Measurements from ENCODE around the gene PTPRE. TPM values are rescaled to one million over a fixed set of nuclear protein-coding genes. Genes with fewer than 3 reads are reported as not detected.
"Not testable (repeated sequence)": the region's sequence is repeated elsewhere in the genome, so short reads cannot be mapped to it uniquely, and the experiment has no call there.

PTPRE gene
- total and polyA plus RNA-seq, 4 experiments from 2014 or later = 6.5 to 27.6 (median 18.9) TPM

DNA sequence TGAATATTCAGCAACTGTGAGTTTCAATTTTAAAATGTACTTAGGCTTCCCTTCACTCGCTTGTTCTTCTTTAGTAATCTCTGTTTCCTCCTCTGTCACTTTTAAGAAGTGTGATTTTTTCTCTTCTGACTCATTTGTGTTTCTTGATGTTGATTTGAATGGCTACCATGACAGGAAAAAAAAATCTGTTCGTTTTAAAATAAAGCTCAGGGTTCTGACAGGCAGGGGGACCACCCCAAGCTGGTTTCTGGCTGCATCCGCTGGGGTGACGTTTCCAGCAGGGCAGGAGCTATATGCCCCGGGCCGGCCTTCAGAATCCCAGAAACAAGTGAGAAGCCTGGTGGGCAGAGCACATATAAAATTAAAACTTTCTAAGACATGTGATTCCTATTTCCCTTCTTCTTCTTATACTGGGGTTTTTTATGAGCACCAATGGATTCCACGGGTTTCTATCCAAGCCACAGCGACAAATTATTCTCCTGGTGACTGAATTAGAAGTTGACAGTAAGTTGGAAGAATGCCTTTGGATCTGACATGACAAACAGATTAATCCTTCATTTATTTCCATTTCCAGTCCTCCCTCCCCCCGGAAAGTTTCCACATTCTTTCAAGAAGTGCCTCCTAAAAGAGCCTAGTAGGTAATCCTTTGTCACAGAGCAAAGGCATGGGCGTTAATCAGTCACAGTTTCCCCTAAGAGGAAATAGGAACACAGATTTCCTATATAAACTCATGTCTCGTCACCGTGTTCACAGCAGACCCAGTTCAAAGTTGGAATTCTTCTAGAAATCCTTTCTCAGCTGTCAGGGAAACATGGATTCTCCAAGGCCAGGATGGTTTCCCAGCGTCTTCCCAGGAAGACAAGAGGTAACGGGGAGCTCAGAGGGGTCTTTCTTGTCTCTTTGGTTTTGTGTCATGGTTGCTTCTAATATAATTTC, 79.9 kb downstream of the PTPRE start:
- CTCF ChIA-PET (ENCODE audit: partially characterized antibody) = interaction anchor here (0.5 to 1.5 kb wide), 2 partner anchors 25 to 28 kb away, joined by 3 to 4 read pairs; no protein-coding TSS in a partner anchor
- no peaks in the 10 kb centered on the region for H3K36me3 Mint-ChIP-seq

DNA sequence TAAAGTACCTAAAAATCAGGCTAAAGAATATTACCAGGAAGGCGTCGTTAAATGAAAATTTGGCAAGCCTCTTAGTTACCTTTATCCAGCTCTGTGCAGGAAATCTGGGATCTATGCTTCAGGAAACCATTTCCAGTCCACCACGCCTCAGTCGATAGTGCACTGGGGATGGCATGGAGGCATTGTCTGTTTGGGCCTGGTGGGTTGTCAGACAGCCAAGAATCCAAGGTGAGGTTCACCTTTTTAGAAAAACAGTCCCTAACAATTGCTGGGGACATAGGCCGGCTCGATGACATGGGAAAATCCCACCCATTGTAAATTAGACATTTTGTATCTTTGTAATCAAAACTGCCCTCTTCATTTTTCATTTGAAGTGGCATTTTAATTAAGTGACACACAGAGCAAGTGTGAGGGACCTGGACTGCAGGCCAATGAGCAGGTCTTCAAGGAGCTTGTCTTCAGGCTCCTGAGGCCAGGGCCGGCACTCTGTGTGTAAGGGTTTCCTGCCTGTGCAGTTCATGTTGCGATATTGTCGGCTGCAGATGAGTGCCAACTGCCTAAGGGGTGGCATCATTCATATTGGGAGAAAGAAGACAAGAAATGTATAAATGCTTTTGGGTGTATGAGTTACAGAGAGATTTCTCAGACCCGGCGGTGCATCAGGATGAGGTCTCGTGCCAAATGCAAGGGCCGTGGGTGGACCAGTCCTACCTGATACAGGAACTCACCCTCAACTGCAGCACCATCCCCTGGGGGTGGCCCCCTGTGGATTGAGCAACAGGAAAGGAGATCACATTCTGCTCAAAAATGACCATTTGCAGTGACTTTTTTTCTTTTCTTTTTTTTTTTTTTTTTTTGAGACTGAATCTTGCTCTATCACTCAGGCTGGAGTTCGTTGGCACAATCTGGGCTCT, 80.8 kb downstream of the PTPRE start:
- CTCF ChIA-PET (ENCODE audit: partially characterized antibody) = interaction anchor here (0.7 to 1.5 kb wide), 2 partner anchors 12 to 24 kb away, joined by 3 to 4 read pairs; no protein-coding TSS in a partner anchor
- H3K4me3 Mint-ChIP-seq = no peak overlapping the region
- intact Hi-C loops (cut with micrococcal nuclease) = no loop called here
- Histone ChIP-seq H3K4me3 (ENCODE audit: low read length in 2 of 2) (no peak overlapping the region), H3K27me3 (ENCODE audit: insufficient read depth, low read length) (no peaks in the 10 kb centered on the region), H3K27ac (ENCODE audit: low read depth, low read length) (no peak overlapping the region), H3K4me1 (ENCODE audit: insufficient read depth, low read length) (peaks cover 20% of the 10 kb centered on the region), H3K36me3 (ENCODE audit: insufficient read depth, low read length) (no peaks in the 10 kb centered on the region), H3K9me3 (ENCODE audit: control insufficient read depth in 1 of 2, low read length in 2 of 2) (no peaks in the 10 kb centered on the region)
- no peaks in the 10 kb centered on the region for H3K9me3 Mint-ChIP-seq
- no peaks in the 10 kb centered on the region for H3K36me3 Mint-ChIP-seq
- no peaks in the 10 kb centered on the region for H3K27me3 Mint-ChIP-seq
- H3K4me1 Mint-ChIP-seq = peaks cover 9 to 35% (median 21%) of the 10 kb centered on the region in 4 donors
- no peak overlapping the region for H3K27ac Mint-ChIP-seq
- POLR2A ChIA-PET (ENCODE audit: partially characterized antibody) = no interaction called here
- no peak for DNase-seq

More for the DNA sequence above, 79.9 kb downstream of the PTPRE start:
- Histone ChIP-seq H3K4me3 (ENCODE audit: low read length in 2 of 2) (no peak overlapping the region), H3K36me3 (ENCODE audit: insufficient read depth, low read length) (no peaks in the 10 kb centered on the region), H3K27ac (ENCODE audit: low read depth, low read length) (no peak overlapping the region), H3K9me3 (ENCODE audit: control insufficient read depth in 1 of 2, low read length in 2 of 2) (no peaks in the 10 kb centered on the region), H3K27me3 (ENCODE audit: insufficient read depth, low read length) (no peaks in the 10 kb centered on the region), H3K4me1 (ENCODE audit: insufficient read depth, low read length) (peaks cover 19% of the 10 kb centered on the region)
- H3K4me3 Mint-ChIP-seq = peak overlapping the region in 1 of 8 donors; percentile 41
- H3K27me3 Mint-ChIP-seq = no peaks in the 10 kb centered on the region
- DNase-seq = no peak
- peaks cover 9 to 33% (median 19%) of the 10 kb centered on the region in 4 donors for H3K4me1 Mint-ChIP-seq
- H3K9me3 Mint-ChIP-seq = peaks cover 0 to 2% (median 0%) of the 10 kb centered on the region in 8 donors
- POLR2A ChIA-PET (ENCODE audit: partially characterized antibody) = no interaction called here
- no peak overlapping the region for H3K27ac Mint-ChIP-seq
- intact Hi-C loops (cut with micrococcal nuclease) = no loop called here

- no peak for DNase-seq
- Mint-ChIP-seq H3K4me1 (peaks cover 9 to 26% (median 15%) of the 10 kb centered on the region in 4 donors), H3K36me3 (no peaks in the 10 kb centered on the region), H3K27ac (peak overlapping the region in 2 of 7 donors; percentile 10 to 53), H3K4me3 (peak overlapping the region in 4 of 8 donors; percentile 2 to 76 (median 52)), H3K9me3 (no peaks in the 10 kb centered on the region), H3K27me3 (no peaks in the 10 kb centered on the region)
- ChIA-PET POLR2A (ENCODE audit: partially characterized antibody) (no interaction called here), CTCF (ENCODE audit: partially characterized antibody) (interaction anchor here (0.7 to 1.5 kb wide), 3 partner anchors 11 to 22 kb away, joined by 3 to 4 read pairs (median 4); no protein-coding TSS in a partner anchor)
- intact Hi-C loops (cut with micrococcal nuclease) = loop anchor here (2.0 kb wide), 1 partner anchor 21 kb away; no protein-coding TSS in a partner anchor
- H3K9me3 ChIP-seq (ENCODE audit: control insufficient read depth in 1 of 2, low read length in 2 of 2) = no peaks in the 10 kb centered on the region
- H3K4me3 ChIP-seq (ENCODE audit: low read length in 2 of 2) = no peak overlapping the region
- H3K27me3 ChIP-seq (ENCODE audit: insufficient read depth, low read length) = no peaks in the 10 kb centered on the region
- no peak overlapping the region for H3K27ac ChIP-seq (ENCODE audit: low read depth, low read length)
- peaks cover 20% of the 10 kb centered on the region for H3K4me1 ChIP-seq (ENCODE audit: insufficient read depth, low read length)
- no peaks in the 10 kb centered on the region for H3K36me3 ChIP-seq (ENCODE audit: insufficient read depth, low read length)
Measured at GRCh38 chr10:127989481-127990012, 82.6 kb downstream of the PTPRE start.

DNA sequence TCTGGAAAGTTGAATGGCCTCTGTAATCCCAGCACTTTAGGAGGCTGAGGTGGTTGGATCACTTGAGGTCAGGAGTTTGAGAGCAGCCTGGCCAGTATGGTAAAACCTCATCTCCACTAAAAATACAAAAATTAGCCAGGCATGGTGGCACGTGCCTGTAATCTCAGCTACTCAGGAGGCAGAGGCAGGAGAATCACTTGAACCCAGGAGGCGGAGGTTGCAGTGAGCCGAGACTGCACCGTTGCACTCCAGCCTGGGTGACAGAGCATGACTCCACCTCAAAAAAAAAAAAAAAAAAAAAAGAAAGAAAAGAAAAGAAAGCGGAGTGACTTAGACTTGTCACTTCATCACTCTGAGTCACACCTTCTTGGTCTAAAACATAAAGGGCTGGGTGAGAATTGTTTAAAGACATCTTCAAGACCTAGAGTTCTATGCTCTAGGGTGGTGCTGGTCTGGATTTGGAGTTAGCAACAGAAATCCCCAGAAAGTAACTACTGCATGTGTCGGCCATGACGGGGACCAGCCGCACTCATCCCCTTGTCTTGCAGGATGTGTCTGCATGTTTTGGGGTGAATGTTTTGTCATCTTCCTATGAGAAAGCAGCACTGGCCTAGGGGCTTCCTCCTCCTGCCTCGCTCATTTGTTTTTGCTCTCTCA, 83.4 kb downstream of the PTPRE start:
- H3K36me3 Mint-ChIP-seq; H3K27me3 ChIP-seq (ENCODE audit: insufficient read depth, low read length); H3K9me3 ChIP-seq (ENCODE audit: control insufficient read depth in 1 of 2, low read length in 2 of 2); H3K27me3 Mint-ChIP-seq; POLR2A ChIA-PET (ENCODE audit: partially characterized antibody); H3K27ac ChIP-seq (ENCODE audit: low read depth, low read length); H3K36me3 ChIP-seq (ENCODE audit: insufficient read depth, low read length); H3K4me3 ChIP-seq (ENCODE audit: low read length in 2 of 2); H3K9me3 Mint-ChIP-seq: not testable (repeated sequence)
- intact Hi-C loops (cut with micrococcal nuclease) = loop anchor here (2.0 kb wide), 1 partner anchor 21 kb away; no protein-coding TSS in a partner anchor
- peak overlapping the region in 5 of 7 donors; percentile 6 to 86 (median 73) for H3K27ac Mint-ChIP-seq
- peak overlapping the region; percentile 63 to 89 (median 80) for H3K4me3 Mint-ChIP-seq
- H3K4me1 Mint-ChIP-seq = peaks cover 9 to 24% (median 14%) of the 10 kb centered on the region in 4 donors
- H3K4me1 ChIP-seq (ENCODE audit: insufficient read depth, low read length) = peaks cover 20% of the 10 kb centered on the region
- CTCF ChIA-PET (ENCODE audit: partially characterized antibody) = interaction anchor here (0.7 to 1.4 kb wide), 3 partner anchors 22 to 221 kb away, joined by 3 to 4 read pairs (median 3); partner anchors contain the start of gene PTPRE
- peak in 1 of 5 donors; percentile 10 for DNase-seq

- peak; percentile 32 to 68 (median 41) for DNase-seq
- peak overlapping the region; percentile 3 for H3K27ac ChIP-seq (ENCODE audit: low read depth, low read length)
Measured at GRCh38 chr10:127990846-127991542, 84.1 kb downstream of the PTPRE start.

More at GRCh38 chr10:127990846-127991542, 84.1 kb downstream of the PTPRE start:
- Mint-ChIP-seq H3K36me3 (no peaks in the 10 kb centered on the region), H3K9me3 (no peaks in the 10 kb centered on the region), H3K27ac (peak overlapping the region; percentile 6 to 86 (median 61)), H3K27me3 (peaks cover 0 to 2% of the 10 kb centered on the region in 2 donors), H3K4me1 (peaks cover 9 to 24% (median 14%) of the 10 kb centered on the region in 4 donors), H3K4me3 (peak overlapping the region; percentile 68 to 89 (median 82))
- Histone ChIP-seq H3K4me3 (ENCODE audit: low read length in 2 of 2) (peak overlapping the region in 1 of 2 donors; percentile 14), H3K4me1 (ENCODE audit: insufficient read depth, low read length) (peaks cover 20% of the 10 kb centered on the region), H3K9me3 (ENCODE audit: control insufficient read depth in 1 of 2, low read length in 2 of 2) (no peaks in the 10 kb centered on the region), H3K36me3 (ENCODE audit: insufficient read depth, low read length) (no peaks in the 10 kb centered on the region), H3K27me3 (ENCODE audit: insufficient read depth, low read length) (no peaks in the 10 kb centered on the region)
- ChIA-PET POLR2A (ENCODE audit: partially characterized antibody) (interaction anchor here (1.1 kb wide), 1 partner anchor 74 kb away, joined by 3 read pairs; no protein-coding TSS in a partner anchor), CTCF (ENCODE audit: partially characterized antibody) (interaction anchor here (1.1 to 1.4 kb wide), 4 partner anchors 16 to 220 kb away, joined by 3 to 4 read pairs (median 4); partner anchors contain the start of gene PTPRE)
- intact Hi-C loops (cut with micrococcal nuclease) = loop anchor here (2.0 kb wide), 1 partner anchor 20 kb away; no protein-coding TSS in a partner anchor
